ENCODE results near the gene SHROOM3. TPM values are rescaled to one million over a fixed set of nuclear protein-coding genes. Genes with fewer than 3 reads are reported as not detected.

SHROOM3 gene
- total and polyA plus RNA-seq, 2 experiments from 2014 or later, result 11.3 to 73.5 TPM

GRCh38 chr4:76494243-76494642 is 59.2 kb downstream of the SHROOM3 start (continued):
- TF ChIP-seq REST (IDR thresholded peaks at IDR 0.05; ENCODE audit: unreplicated experiment) (no peak), EZH2 (IDR thresholded peaks at IDR 0.05; ENCODE audit: low read depth, unreplicated experiment) (no peak), JUNB (IDR thresholded peaks at IDR 0.05; ENCODE audit: unreplicated experiment) (no peak), EZH2phosphoT487 (IDR thresholded peaks at IDR 0.05; ENCODE audit: unreplicated experiment) (no peak), NANOG (IDR thresholded peaks at IDR 0.05; ENCODE audit: borderline replicate concordance) (no peak), ZNF114 (CRISPR knock-in tag; IDR thresholded peaks at IDR 0.05) (no peak), STAT1 (IDR thresholded peaks at IDR 0.05; ENCODE audit: unreplicated experiment) (no peak), CTCF (conservative IDR thresholded peaks at IDR 0.05; ENCODE audit: low read depth in 2 of 2) (no peak)

DNA sequence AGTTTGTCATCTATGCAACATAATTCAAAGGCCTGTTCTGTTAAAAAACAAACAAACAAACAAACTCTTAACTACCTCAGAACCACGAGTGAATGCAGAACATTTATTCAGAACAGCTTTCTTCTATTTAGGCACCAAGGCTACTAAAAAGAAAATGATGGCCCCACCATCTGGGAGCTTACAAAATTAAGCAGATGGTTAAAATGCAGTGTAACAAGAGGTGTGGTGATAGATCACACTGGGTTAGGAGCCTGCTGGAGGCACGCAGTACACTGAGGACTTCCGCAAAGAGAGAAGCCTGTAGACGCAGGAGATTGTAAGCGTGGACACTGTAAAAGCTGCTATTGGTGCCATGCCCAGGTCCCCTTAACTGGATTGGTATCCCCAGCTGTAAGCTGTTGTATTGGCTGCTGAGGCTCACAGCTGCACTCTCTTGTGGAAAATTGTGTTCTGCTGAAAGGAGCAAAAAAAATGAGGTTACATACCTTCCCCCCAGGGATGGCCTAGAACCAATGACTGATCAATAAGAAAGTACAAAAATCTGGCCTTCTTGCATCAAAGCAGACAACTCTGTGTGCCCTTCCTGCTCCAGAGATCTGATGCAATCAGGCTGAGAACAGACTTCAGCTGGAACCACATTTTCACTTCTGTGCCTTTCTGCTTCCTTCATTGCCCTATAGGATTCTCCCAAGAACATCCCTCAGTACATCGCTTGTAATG is 60.0 kb downstream of the SHROOM3 start:
- H3K36me3 ChIP-seq (ENCODE audit: insufficient read depth), result no peaks in the 10 kb centered on the region
- Mint-ChIP-seq H3K27me3 (ENCODE audit: insufficient read depth, low read depth, poor library complexity) (no peaks in the 10 kb centered on the region), H3K9me3 (no peaks in the 10 kb centered on the region), H3K4me3 (no peak overlapping the region), H3K27ac (no peak overlapping the region), H3K4me1 (no peaks in the 10 kb centered on the region), H3K36me3 (ENCODE audit: low read depth) (no peaks in the 10 kb centered on the region)
- H3K9me2 ChIP-seq (ENCODE audit: insufficient read depth), result no peaks in the 10 kb centered on the region
- ATAC-seq (no peak), DNase-seq (ENCODE audit: low spot score) (no peak)
- H4K20me1 ChIP-seq (replicated peaks; ENCODE audit: insufficient read depth), result no peaks in the 10 kb centered on the region
- no peak overlapping the region for H3K4me2 ChIP-seq
- no peaks in the 10 kb centered on the region for H3K27me3 ChIP-seq (ENCODE audit: insufficient read depth)
- no peak overlapping the region; the same call in 1 of the 2 replicates for H2AFZ ChIP-seq
- no peak overlapping the region for H3K4me3 ChIP-seq
- TF ChIP-seq CTCF (conservative IDR thresholded peaks at IDR 0.05; ENCODE audit: low read depth in 2 of 2) (no peak), STAT1 (IDR thresholded peaks at IDR 0.05; ENCODE audit: unreplicated experiment) (no peak), JUNB (IDR thresholded peaks at IDR 0.05; ENCODE audit: unreplicated experiment) (no peak), EZH2 (IDR thresholded peaks at IDR 0.05; ENCODE audit: low read depth, unreplicated experiment) (no peak), POLR2AphosphoS5 (IDR thresholded peaks at IDR 0.05; ENCODE audit: low read depth) (no peak), EZH2phosphoT487 (IDR thresholded peaks at IDR 0.05; ENCODE audit: unreplicated experiment) (no peak), REST (IDR thresholded peaks at IDR 0.05; ENCODE audit: unreplicated experiment) (no peak)
- H3K4me1 ChIP-seq (ENCODE audit: insufficient read depth), result no peaks in the 10 kb centered on the region
- no peak overlapping the region for H3K27ac ChIP-seq (ENCODE audit: low read depth)
- H3F3A ChIP-seq (replicated peaks; ENCODE audit: low read depth), result no peaks in the 10 kb centered on the region
- H3K79me2 ChIP-seq (replicated peaks; ENCODE audit: insufficient read depth), result no peaks in the 10 kb centered on the region

Measured in GM23338 (cell line).